Fibroblast of lung (primary cell): Measurements from ENCODE around the gene DTX4. TPM values are rescaled to one million over a fixed set of nuclear protein-coding genes. Genes with fewer than 3 reads are reported as not detected.

Source experiments
- DNase-seq, 2 donors: peaks; one replicate each; pipeline versions ENCODE4 v3.0.0 to v3.0.0-alpha.2; 2010; ENCODE audit warnings: low read depth in 2 of 2
- H2AFZ ChIP-seq: 2 replicates; pipeline ENCODE4 v1.5.1; 2012; ENCODE audit warnings: low read length, control low read depth, inconsistent platforms
- H3K27ac ChIP-seq: 2 replicates; pipeline ENCODE4 v1.5.1; 2011; ENCODE audit warnings: low read length, control low read depth; ENCODE audit not compliant: insufficient read depth
- H3K27me3 ChIP-seq: 2 replicates; pipeline ENCODE4 v1.5.1; 2011; ENCODE audit warnings: mild to moderate bottlenecking, low read length; ENCODE audit not compliant: control insufficient read depth, insufficient read depth
- H3K36me3 ChIP-seq: 2 replicates; pipeline ENCODE4 v1.5.1; 2011; ENCODE audit warnings: low read length; ENCODE audit not compliant: control insufficient read depth, insufficient read depth
- H3K4me1 ChIP-seq: 2 replicates; pipeline ENCODE4 v1.5.1; 2011; ENCODE audit warnings: low read length; ENCODE audit not compliant: control insufficient read depth, insufficient read depth; ENCODE audit errors: extremely low read depth
- H3K4me2 ChIP-seq: 2 replicates; pipeline ENCODE4 v1.5.1; 2011; ENCODE audit warnings: low read length, control low read depth; ENCODE audit not compliant: insufficient read depth; ENCODE audit errors: extremely low read depth
- H3K4me3 ChIP-seq, 4 experiments: fragments of 200-600 bp in 1 of 4; sonication (generic) in 1 of 4; replicated peaks in 1 of 4; 2 replicates each; pipeline ENCODE4 v1.5.1; 2011 to 2016; ENCODE audit warnings: low read length in 4 of 4, low read depth in 3 of 4, mild to moderate bottlenecking in 3 of 4, control low read depth in 2 of 4, inconsistent platforms in 1 of 4, mixed read lengths in 1 of 4; ENCODE audit not compliant: insufficient read depth in 1 of 4; ENCODE audit errors: control extremely low read depth in 1 of 4
- H3K79me2 ChIP-seq: 2 replicates; pipeline ENCODE4 v1.5.1; 2012; ENCODE audit warnings: mild to moderate bottlenecking, low read length, inconsistent platforms; ENCODE audit not compliant: control insufficient read depth, insufficient read depth
- H3K9ac ChIP-seq: 2 replicates; pipeline ENCODE4 v1.5.1; 2011; ENCODE audit warnings: mild to moderate bottlenecking, low read length, control low read depth; ENCODE audit not compliant: insufficient read depth
- H3K9me3 ChIP-seq: 2 replicates; pipeline ENCODE4 v1.5.1; 2012; ENCODE audit warnings: low read depth, low read length; ENCODE audit not compliant: control insufficient read depth, insufficient read depth
- H4K20me1 ChIP-seq: 2 replicates; pipeline ENCODE4 v1.5.1; 2011; ENCODE audit warnings: low read length; ENCODE audit not compliant: control insufficient read depth, insufficient read depth; ENCODE audit errors: extremely low read depth
- CTCF ChIP-seq, 2 donors: IDR thresholded peaks in 1 of 2; conservative IDR thresholded peaks in 1 of 2; 1 replicate in 1 of 2; 2 replicates in 1 of 2; pipeline ENCODE4 v1.5.1; 2011 to 2012; ENCODE audit warnings: low read length in 2 of 2, control low read depth in 1 of 2, inconsistent platforms in 1 of 2, low read depth in 1 of 2, mild to moderate bottlenecking in 1 of 2
- EZH2 ChIP-seq: IDR thresholded peaks from 2 replicates; pipeline ENCODE4 v1.5.1; 2012; ENCODE audit warnings: low read length, control low read depth, mild to moderate bottlenecking; ENCODE audit errors: missing control alignments
- polyA plus RNA-seq, 2 donors: library from polyadenylated mRNA; depleted of rRNA in 1 of 2; stranded (reverse) in 1 of 2; unstranded in 1 of 2; fragments of >200 nt; gene quantifications; 2 replicates each; pipeline ENCODE4 v1.2.1, GENCODE V29; 2011 to 2012; ENCODE audit warnings: missing spikeins in 1 of 2
- total RNA-seq: library from RNA; depleted of rRNA; stranded (reverse); fragments of >200 nt; gene quantifications from 2 replicates; pipeline ENCODE4 v1.2.1, GENCODE V29; 2014

Gene DTX4
- total and polyA plus RNA-seq, 2 donors (not counting 1 experiment from before 2014, with no cell fraction given) = 1.2 to 4.8 TPM

- Histone ChIP-seq H3K9me3 (no peaks in the 10 kb centered on the region), H3K9ac (no peak overlapping the region), H3K27ac (peak overlapping the region; percentile 41), H4K20me1 (no peaks in the 10 kb centered on the region), H3K4me2 (peak overlapping the region; percentile 28), H2AFZ (peak overlapping the region; percentile 63), H3K4me3 (peak overlapping the region in 1 of 4 experiments; percentile 16), H3K27me3 (no peaks in the 10 kb centered on the region), H3K4me1 (peaks cover 14% of the 10 kb centered on the region), H3K79me2 (no peaks in the 10 kb centered on the region), H3K36me3 (no peaks in the 10 kb centered on the region)
- TF ChIP-seq EZH2 (no peak), CTCF (conservative IDR thresholded peaks at IDR 0.05 in 1 of 2, IDR thresholded peaks at IDR 0.05 in 1 of 2; ENCODE audit: low read depth in 1 of 2, low read length in 2 of 2) (no peak)
- DNase-seq = peak; percentile 11 to 73
These were observed 45.0 kb downstream of the DTX4 start for GRCh38 chr11:59216641-59217564.

- no peaks in the 10 kb centered on the region for H3K36me3 ChIP-seq
- H2AFZ ChIP-seq = no peak overlapping the region
- no peak overlapping the region for H3K27ac ChIP-seq
- H4K20me1 ChIP-seq = no peaks in the 10 kb centered on the region
- H3K27me3 ChIP-seq = no peaks in the 10 kb centered on the region
- H3K4me3 ChIP-seq = no peak overlapping the region
- no peak for DNase-seq
- peaks cover 16% of the 10 kb centered on the region for H3K4me1 ChIP-seq
- no peak for TF ChIP-seq CTCF (conservative IDR thresholded peaks at IDR 0.05 in 1 of 2, IDR thresholded peaks at IDR 0.05 in 1 of 2; ENCODE audit: low read depth in 1 of 2, low read length in 2 of 2)
- H3K9ac ChIP-seq = no peak overlapping the region
- no peaks in the 10 kb centered on the region for H3K9me3 ChIP-seq
- H3K79me2 ChIP-seq = no peaks in the 10 kb centered on the region
- no peak overlapping the region for H3K4me2 ChIP-seq
These were observed 46.4 kb downstream of the DTX4 start for GRCh38 chr11:59218319-59218718.

- Histone ChIP-seq H3K9me3 (no peaks in the 10 kb centered on the region), H3K9ac (no peak overlapping the region), H3K79me2 (no peaks in the 10 kb centered on the region), H3K4me1 (peaks cover 16% of the 10 kb centered on the region), H3K36me3 (no peaks in the 10 kb centered on the region), H3K27me3 (no peaks in the 10 kb centered on the region), H2AFZ (no peak overlapping the region), H3K4me2 (no peak overlapping the region), H3K27ac (no peak overlapping the region), H4K20me1 (no peaks in the 10 kb centered on the region), H3K4me3 (no peak overlapping the region)
- no peak for DNase-seq
- TF ChIP-seq CTCF (conservative IDR thresholded peaks at IDR 0.05 in 1 of 2, IDR thresholded peaks at IDR 0.05 in 1 of 2; ENCODE audit: low read depth in 1 of 2, low read length in 2 of 2) = no peak
- TF ChIP-seq EZH2 = no peak
These were observed 47.0 kb downstream of the DTX4 start for GRCh38 chr11:59218893-59219292.
